ENCODE measurements around the gene LORICRIN.
A peak's percentile ranks its signal among the peaks of the same experiment; 100 is the strongest.
"Not testable (repeated sequence)": the region's sequence is repeated elsewhere in the genome, so short reads cannot be mapped to it uniquely, and the experiment has no call there.

The LORICRIN gene

GRCh38 chr1:153259387-153259786 is at the start of gene LORICRIN:
Gene LORICRIN (plus strand): TSS chr1:153259687. CDS start chr1:153260950, 1,263 bp downstream.
- H3K4me3 Mint-ChIP-seq = peak within 1 kb of the TSS; percentile 74
- no peaks in the 10 kb centered on the region for H3K36me3 Mint-ChIP-seq
- no peak for ATAC-seq
- H3K9me3 Mint-ChIP-seq = no peaks in the 10 kb centered on the region
- H3K27ac Mint-ChIP-seq = peak within 1 kb of the TSS; percentile 85
- peaks cover 13% of the 10 kb centered on the region for H3K27me3 Mint-ChIP-seq
- peaks cover 38% of the 10 kb centered on the region for H3K4me1 Mint-ChIP-seq

GRCh38 chr1:153210206-153210605 is 49.3 kb upstream of the LORICRIN start:
- H3K4me3 Mint-ChIP-seq = no peak overlapping the region
- H3K9me3 Mint-ChIP-seq = no peaks in the 10 kb centered on the region
- H3K4me1 Mint-ChIP-seq = no peaks in the 10 kb centered on the region
- peaks cover 39% of the 10 kb centered on the region for H3K27me3 Mint-ChIP-seq
- H3K36me3 Mint-ChIP-seq = no peaks in the 10 kb centered on the region
- ATAC-seq = no peak
- H3K27ac Mint-ChIP-seq = no peak overlapping the region

GRCh38 chr1:153212201-153212600 is 47.3 kb upstream of the LORICRIN start:
- H3K36me3 Mint-ChIP-seq = no peaks in the 10 kb centered on the region
- H3K4me1 Mint-ChIP-seq = no peaks in the 10 kb centered on the region
- H3K27me3 Mint-ChIP-seq = peaks cover 37% of the 10 kb centered on the region
- no peak for ATAC-seq
- H3K4me3 Mint-ChIP-seq = no peak overlapping the region
- H3K9me3 Mint-ChIP-seq = no peaks in the 10 kb centered on the region
- H3K27ac Mint-ChIP-seq = no peak overlapping the region

GRCh38 chr1:153213519-153213918 is 46.0 kb upstream of the LORICRIN start:
- H3K4me3 Mint-ChIP-seq = no peak overlapping the region
- no peaks in the 10 kb centered on the region for H3K36me3 Mint-ChIP-seq
- peaks cover 34% of the 10 kb centered on the region for H3K27me3 Mint-ChIP-seq
- H3K27ac Mint-ChIP-seq = no peak overlapping the region
- H3K9me3 Mint-ChIP-seq = no peaks in the 10 kb centered on the region
- no peak for ATAC-seq
- no peaks in the 10 kb centered on the region for H3K4me1 Mint-ChIP-seq

GRCh38 chr1:153217212-153217611 is 42.3 kb upstream of the LORICRIN start, which contains the start of gene PRR9:
Gene PRR9 (plus strand): TSS chr1:153217584. CDS start chr1:153218145, 561 bp downstream.
- Mint-ChIP-seq H3K36me3 (no peaks in the 10 kb centered on the region), H3K4me1 (no peaks in the 10 kb centered on the region), H3K9me3 (no peaks in the 10 kb centered on the region), H3K27ac (no peak within 1 kb of the TSS), H3K4me3 (no peak within 1 kb of the TSS), H3K27me3 (peaks cover 32% of the 10 kb centered on the region)
- ATAC-seq = no peak

GRCh38 chr1:153217744-153218416 is 41.6 kb upstream of the LORICRIN start:
- H3K9me3 Mint-ChIP-seq = no peaks in the 10 kb centered on the region
- H3K36me3 Mint-ChIP-seq = no peaks in the 10 kb centered on the region
- ATAC-seq = no peak
- H3K27me3 Mint-ChIP-seq = peaks cover 35% of the 10 kb centered on the region
- no peak overlapping the region for H3K27ac Mint-ChIP-seq
- H3K4me3 Mint-ChIP-seq = no peak overlapping the region
- H3K4me1 Mint-ChIP-seq = peaks cover under 1% of the 10 kb centered on the region

- H3K4me1 Mint-ChIP-seq = peaks cover 7% of the 10 kb centered on the region
- no peaks in the 10 kb centered on the region for H3K9me3 Mint-ChIP-seq
- H3K36me3 Mint-ChIP-seq = no peaks in the 10 kb centered on the region
- peaks cover 28% of the 10 kb centered on the region for H3K27me3 Mint-ChIP-seq
- no peak overlapping the region for H3K27ac Mint-ChIP-seq
- no peak for ATAC-seq
- H3K4me3 Mint-ChIP-seq = no peak overlapping the region
These were observed 38.7 kb upstream of the LORICRIN start for GRCh38 chr1:153220606-153221303.

GRCh38 chr1:153223040-153223891 is 36.2 kb upstream of the LORICRIN start:
- not testable (repeated sequence) for H3K36me3 Mint-ChIP-seq, H3K9me3 Mint-ChIP-seq, H3K4me1 Mint-ChIP-seq, H3K4me3 Mint-ChIP-seq, H3K27ac Mint-ChIP-seq
- ATAC-seq = peak; percentile 75
- peaks cover 28% of the 10 kb centered on the region for H3K27me3 Mint-ChIP-seq

- Mint-ChIP-seq H3K27ac (no peak overlapping the region), H3K36me3 (no peaks in the 10 kb centered on the region)
These were observed 31.7 kb upstream of the LORICRIN start for GRCh38 chr1:153227810-153228209.

GRCh38 chr1:153228491-153228890 is 31.0 kb upstream of the LORICRIN start:
- ATAC-seq = no peak
- H3K4me3 Mint-ChIP-seq = no peak overlapping the region
- peaks cover 6% of the 10 kb centered on the region for H3K4me1 Mint-ChIP-seq
- H3K9me3 Mint-ChIP-seq = no peaks in the 10 kb centered on the region
- no peaks in the 10 kb centered on the region for H3K36me3 Mint-ChIP-seq
- peaks cover 6% of the 10 kb centered on the region for H3K27me3 Mint-ChIP-seq
- H3K27ac Mint-ChIP-seq = no peak overlapping the region

More at GRCh38 chr1:153227810-153228209, 31.7 kb upstream of the LORICRIN start:
- Mint-ChIP-seq H3K4me1 (peaks cover 13% of the 10 kb centered on the region), H3K27me3 (peaks cover 12% of the 10 kb centered on the region), H3K4me3 (no peak overlapping the region), H3K9me3 (no peaks in the 10 kb centered on the region)
- no peak for ATAC-seq

- H3K27me3 Mint-ChIP-seq, H3K27ac Mint-ChIP-seq, H3K9me3 Mint-ChIP-seq, H3K36me3 Mint-ChIP-seq, H3K4me3 Mint-ChIP-seq, ATAC-seq, H3K4me1 Mint-ChIP-seq: not testable (repeated sequence)
These were observed 30.2 kb upstream of the LORICRIN start for GRCh38 chr1:153229076-153229829.

GRCh38 chr1:153231363-153231762 is 28.1 kb upstream of the LORICRIN start:
- Mint-ChIP-seq H3K9me3 (no peaks in the 10 kb centered on the region), H3K4me3 (no peak overlapping the region), H3K4me1 (peaks cover 6% of the 10 kb centered on the region), H3K27me3 (no peaks in the 10 kb centered on the region), H3K36me3 (no peaks in the 10 kb centered on the region), H3K27ac (no peak overlapping the region)
- no peak for ATAC-seq

- Mint-ChIP-seq H3K27ac (no peak overlapping the region), H3K9me3 (no peaks in the 10 kb centered on the region), H3K4me1 (peaks cover 6% of the 10 kb centered on the region), H3K27me3 (no peaks in the 10 kb centered on the region), H3K36me3 (no peaks in the 10 kb centered on the region), H3K4me3 (no peak overlapping the region)
- no peak for ATAC-seq
These were observed 27.7 kb upstream of the LORICRIN start for GRCh38 chr1:153231785-153232184.

GRCh38 chr1:153232553-153232952 is 26.9 kb upstream of the LORICRIN start:
- H3K27ac Mint-ChIP-seq = no peak overlapping the region
- H3K4me1 Mint-ChIP-seq = peaks cover 6% of the 10 kb centered on the region
- H3K27me3 Mint-ChIP-seq = no peaks in the 10 kb centered on the region
- no peaks in the 10 kb centered on the region for H3K36me3 Mint-ChIP-seq
- no peak for ATAC-seq
- no peak overlapping the region for H3K4me3 Mint-ChIP-seq
- H3K9me3 Mint-ChIP-seq = no peaks in the 10 kb centered on the region

- Mint-ChIP-seq H3K4me1 (peaks cover 6% of the 10 kb centered on the region), H3K9me3 (no peaks in the 10 kb centered on the region), H3K27ac (no peak overlapping the region), H3K27me3 (peaks cover 5% of the 10 kb centered on the region), H3K36me3 (no peaks in the 10 kb centered on the region), H3K4me3 (no peak overlapping the region)
- ATAC-seq = no peak
These were observed 26.0 kb upstream of the LORICRIN start for GRCh38 chr1:153233448-153233847.

All from stimulated activated memory B cell treated with anti-CD40 and anti-IgM and Interleukin-4, amounts not matched to agents 10 μg/mL and 1 μg/mL and 100 μg/mL, for 72 hours (primary cell).